PC-9 (cell line): Measurements from ENCODE around the gene NFIA. TPM values are rescaled to one million over a fixed set of nuclear protein-coding genes. Genes with fewer than 3 reads are reported as not detected.

ENCODE experiments used
- BruUV-seq: library from RNA; stranded (reverse); fragments of 400-500 nt; replicated peaks from 2 replicates; lab custom pipeline; 2021; lab: Mats Ljungman, UMichigan
- CTCF ChIA-PET: fragments of 300-600 bp; sonication (Branson Sonifier 250); formaldehyde crosslinking; loops from one replicate; lab custom pipeline; 2022; ENCODE audit warnings: antibody characterized with exemption; lab: Charles Lee
- POLR2A ChIA-PET: fragments of 300-600 bp; sonication (Branson Sonifier 250); formaldehyde crosslinking; loops from one replicate; lab custom pipeline; 2022; ENCODE audit warnings: antibody characterized with exemption; ENCODE audit not compliant: unreplicated experiment; lab: Charles Lee
- DNase-seq, 2 experiments: peaks; one replicate each; pipeline versions ENCODE4 v3.0.0 to v3.0.0-alpha.2; 2015 to 2022; ENCODE audit warnings: mixed read lengths in 1 of 2
- H2AFZ ChIP-seq: fragments of 200-600 bp; sonication (generic); 2 replicates; pipeline ENCODE4 v1.8.1; 2017; ENCODE audit warnings: antibody characterized with exemption
- H3F3A ChIP-seq: fragments of 200-600 bp; sonication (generic); 2 replicates; pipeline ENCODE4 v1.8.1; 2017; ENCODE audit warnings: antibody characterized with exemption, mild to moderate bottlenecking, low read depth; ENCODE audit not compliant: insufficient read depth
- H3K27ac ChIP-seq: fragments of 200-600 bp; sonication (generic); 2 replicates; pipeline ENCODE4 v1.6.1; 2016; ENCODE audit warnings: mixed run types
- H3K27me3 ChIP-seq: fragments of 200-600 bp; sonication (generic); 2 replicates; pipeline ENCODE4 v1.6.1; 2016; ENCODE audit warnings: low read depth, mixed run types; ENCODE audit not compliant: insufficient read depth
- H3K36me3 ChIP-seq: fragments of 200-600 bp; sonication (generic); 2 replicates; pipeline ENCODE4 v1.6.1; 2016; ENCODE audit warnings: low read depth, mixed run types
- H3K4me1 ChIP-seq: fragments of 200-600 bp; sonication (generic); replicated peaks from 2 replicates; pipeline ENCODE4 v1.6.1; 2016; ENCODE audit warnings: mixed run types; ENCODE audit not compliant: insufficient read depth
- H3K4me2 ChIP-seq: fragments of 200-600 bp; sonication (generic); 2 replicates; pipeline ENCODE4 v1.6.1; 2017; ENCODE audit warnings: mixed run types
- H3K4me3 ChIP-seq: fragments of 200-600 bp; sonication (generic); 2 replicates; pipeline ENCODE4 v1.6.1; 2016; ENCODE audit warnings: mixed run types
- H3K79me2 ChIP-seq: fragments of 200-600 bp; sonication (generic); 2 replicates; pipeline ENCODE4 v1.6.1; 2017; ENCODE audit warnings: low read depth, mixed run types
- H3K9me2 ChIP-seq: fragments of 200-600 bp; sonication (generic); 2 replicates; pipeline ENCODE4 v1.8.1; 2017; ENCODE audit warnings: mild to moderate bottlenecking; ENCODE audit not compliant: insufficient read depth
- H3K9me3 ChIP-seq: fragments of 200-600 bp; sonication (generic); 2 replicates; pipeline ENCODE4 v1.8.1; 2016; ENCODE audit warnings: low read depth; ENCODE audit not compliant: insufficient read depth
- H4K20me1 ChIP-seq: fragments of 200-600 bp; sonication (generic); 2 replicates; pipeline ENCODE4 v1.8.1; 2017; ENCODE audit not compliant: insufficient read depth
- CTCF ChIP-seq: fragments of 200-600 bp; sonication (generic); conservative IDR thresholded peaks from 2 replicates; pipeline ENCODE4 v1.6.1; 2017; ENCODE audit warnings: mixed run types, antibody characterized with exemption, mild to moderate bottlenecking, moderate library complexity
- EZH2 ChIP-seq: fragments of 200-600 bp; sonication (generic); IDR thresholded peaks from 2 replicates; pipeline ENCODE4 v1.8.0; 2017; ENCODE audit warnings: antibody characterized with exemption, low read depth
- intact Hi-C: fragments of 100-400 bp; cut with micrococcal nuclease; formaldehyde crosslinking; loops from one replicate; pipeline ENCODE4 v1.10.0; 2022; ENCODE audit not compliant: unreplicated experiment
- total RNA-seq: library from RNA; stranded (reverse); gene quantifications from 2 replicates; pipeline ENCODE4 v1.2.3, GENCODE V29; 2021

The NFIA gene
- total RNA-seq, 1 experiment from 2014 or later: 26.7 TPM

- Histone ChIP-seq H3K79me2 (peaks cover 16% of the 10 kb centered on the region; the same call in 1 of the 2 replicates), H3K9me3 (no peaks in the 10 kb centered on the region; the same call in 1 of the 2 replicates), H2AFZ (no peak overlapping the region), H3K27me3 (no peaks in the 10 kb centered on the region), H3K27ac (no peak overlapping the region), H3F3A (no peaks in the 10 kb centered on the region), H3K4me1 (no peaks in the 10 kb centered on the region), H3K4me2 (no peak overlapping the region), H3K4me3 (no peak overlapping the region), H3K9me2 (no peaks in the 10 kb centered on the region; the same call in 1 of the 2 replicates), H4K20me1 (no peaks in the 10 kb centered on the region), H3K36me3 (0 out of 2 replicates have a peak, but pooled peaks cover 3% of the 10 kb centered on the region)
- TF ChIP-seq EZH2 (no peak), CTCF (no peak)
- DNase-seq: no peak
- intact Hi-C loops: no loop called here
- POLR2A ChIA-PET: no interaction called here
- CTCF ChIA-PET: no interaction called here
- no TSS peak for BruUV-seq
Measured at GRCh38 chr1:61208172-61208571, 125.8 kb downstream of the NFIA start.

- TF ChIP-seq EZH2 (no peak), CTCF (no peak)
- H3K9me3 ChIP-seq: no peaks in the 10 kb centered on the region; the same call in 1 of the 2 replicates
- no peak overlapping the region for H2AFZ ChIP-seq
- H3F3A ChIP-seq: no peaks in the 10 kb centered on the region
- ChIA-PET CTCF (no interaction called here), POLR2A (no interaction called here)
- intact Hi-C loops: no loop called here
- 0 out of 2 replicates have a peak, but pooled peaks cover 3% of the 10 kb centered on the region for H3K36me3 ChIP-seq
- peaks cover 12% of the 10 kb centered on the region; the same call in 1 of the 2 replicates for H3K79me2 ChIP-seq
- no peak for DNase-seq
- no peaks in the 10 kb centered on the region; the same call in 1 of the 2 replicates for H3K9me2 ChIP-seq
- no peak overlapping the region for H3K27ac ChIP-seq
- no peak overlapping the region for H3K4me2 ChIP-seq
- no peaks in the 10 kb centered on the region for H3K4me1 ChIP-seq
- no peaks in the 10 kb centered on the region for H3K27me3 ChIP-seq
- H3K4me3 ChIP-seq: no peak overlapping the region
- no TSS peak for BruUV-seq
- H4K20me1 ChIP-seq: no peaks in the 10 kb centered on the region
Measured at GRCh38 chr1:61208831-61209230, 126.5 kb downstream of the NFIA start.

- DNase-seq: no peak
- intact Hi-C loops: no loop called here
- peaks cover 9% of the 10 kb centered on the region; the same call in 1 of the 2 replicates for H3K79me2 ChIP-seq
- no TSS peak for BruUV-seq
- H3K27ac ChIP-seq: no peak overlapping the region
- TF ChIP-seq CTCF (no peak; the same call in 1 of the 2 replicates), EZH2 (no peak)
- H3K9me2 ChIP-seq: no peaks in the 10 kb centered on the region
- 0 out of 2 replicates have a peak, but pooled peaks cover 3% of the 10 kb centered on the region for H3K36me3 ChIP-seq
- H3K27me3 ChIP-seq: no peaks in the 10 kb centered on the region
- H2AFZ ChIP-seq: no peak overlapping the region
- H3K4me3 ChIP-seq: no peak overlapping the region
- no peaks in the 10 kb centered on the region for H3K4me1 ChIP-seq
- CTCF ChIA-PET: no interaction called here
- no peaks in the 10 kb centered on the region for H3F3A ChIP-seq
- POLR2A ChIA-PET: no interaction called here
- no peak overlapping the region for H3K4me2 ChIP-seq
- no peaks in the 10 kb centered on the region for H4K20me1 ChIP-seq
- no peaks in the 10 kb centered on the region; the same call in 1 of the 2 replicates for H3K9me3 ChIP-seq
Measured at GRCh38 chr1:61210435-61211154, 128.2 kb downstream of the NFIA start.
